Measurements from ENCODE around the gene AKIRIN2. TPM values are rescaled to one million over a fixed set of nuclear protein-coding genes. Genes with fewer than 3 reads are reported as not detected.

Gene AKIRIN2
- total RNA-seq, 1 experiment from 2014 or later: 68.9 TPM

DNA sequence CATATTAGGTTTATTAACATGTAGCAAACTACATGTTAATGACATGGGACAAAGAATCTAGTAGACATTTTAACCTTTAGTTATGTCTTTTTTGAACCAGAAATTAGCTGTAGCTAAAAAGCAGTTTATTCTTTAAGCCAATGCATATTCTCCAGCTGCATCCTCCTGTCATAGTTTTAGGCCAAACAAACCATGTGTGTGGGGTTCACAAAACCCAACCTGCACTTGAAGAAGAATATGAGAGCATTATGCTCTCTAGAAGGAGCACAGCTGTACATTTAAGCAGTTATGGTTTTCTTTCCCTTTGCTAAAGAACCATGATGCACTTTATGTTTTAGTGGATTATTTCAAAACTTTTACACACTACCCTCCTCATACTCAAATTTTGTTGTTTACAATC is 46.2 kb downstream of the AKIRIN2 start:
- POLR2A ChIA-PET (ENCODE audit: low non-redundant PET): no interaction called here
- TF ChIP-seq, protein P1, sequence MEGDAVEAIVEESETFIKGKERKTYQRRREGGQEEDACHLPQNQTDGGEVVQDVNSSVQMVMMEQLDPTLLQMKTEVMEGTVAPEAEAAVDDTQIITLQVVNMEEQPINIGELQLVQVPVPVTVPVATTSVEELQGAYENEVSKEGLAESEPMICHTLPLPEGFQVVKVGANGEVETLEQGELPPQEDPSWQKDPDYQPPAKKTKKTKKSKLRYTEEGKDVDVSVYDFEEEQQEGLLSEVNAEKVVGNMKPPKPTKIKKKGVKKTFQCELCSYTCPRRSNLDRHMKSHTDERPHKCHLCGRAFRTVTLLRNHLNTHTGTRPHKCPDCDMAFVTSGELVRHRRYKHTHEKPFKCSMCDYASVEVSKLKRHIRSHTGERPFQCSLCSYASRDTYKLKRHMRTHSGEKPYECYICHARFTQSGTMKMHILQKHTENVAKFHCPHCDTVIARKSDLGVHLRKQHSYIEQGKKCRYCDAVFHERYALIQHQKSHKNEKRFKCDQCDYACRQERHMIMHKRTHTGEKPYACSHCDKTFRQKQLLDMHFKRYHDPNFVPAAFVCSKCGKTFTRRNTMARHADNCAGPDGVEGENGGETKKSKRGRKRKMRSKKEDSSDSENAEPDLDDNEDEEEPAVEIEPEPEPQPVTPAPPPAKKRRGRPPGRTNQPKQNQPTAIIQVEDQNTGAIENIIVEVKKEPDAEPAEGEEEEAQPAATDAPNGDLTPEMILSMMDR (conservative IDR thresholded peaks at IDR 0.05; ENCODE audit: low read depth, low read length): no peak
- TF ChIP-seq EZH2 (IDR thresholded peaks at IDR 0.05; ENCODE audit: borderline replicate concordance, low read depth, low read length, poor library complexity, severe bottlenecking): no peak
- Histone ChIP-seq H3K27me3 (replicated peaks; ENCODE audit: insufficient read depth, low read depth, low read length, poor library complexity) (no peaks in the 10 kb centered on the region), H3K4me3 (ENCODE audit: low read depth, low read length, poor library complexity, severe bottlenecking) (no peak overlapping the region), H3K4me1 (ENCODE audit: insufficient read depth, low read length, poor library complexity, severe bottlenecking) (peaks cover 34% of the 10 kb centered on the region), H3K27ac (ENCODE audit: low read depth, low read length, poor library complexity, severe bottlenecking) (no peak overlapping the region), H3K36me3 (ENCODE audit: insufficient read depth, low read length, poor library complexity, severe bottlenecking) (peaks cover 19% of the 10 kb centered on the region), H3K9me3 (ENCODE audit: low read depth, low read length, poor library complexity, severe bottlenecking) (no peaks in the 10 kb centered on the region)
- CTCF ChIA-PET: no interaction called here
- no TSS peak for BruUV-seq (replicated peaks)
- intact Hi-C loops (cut with micrococcal nuclease; ENCODE audit: unreplicated experiment): no loop called here
- no peak for DNase-seq (ENCODE audit: low spot score)

DNA sequence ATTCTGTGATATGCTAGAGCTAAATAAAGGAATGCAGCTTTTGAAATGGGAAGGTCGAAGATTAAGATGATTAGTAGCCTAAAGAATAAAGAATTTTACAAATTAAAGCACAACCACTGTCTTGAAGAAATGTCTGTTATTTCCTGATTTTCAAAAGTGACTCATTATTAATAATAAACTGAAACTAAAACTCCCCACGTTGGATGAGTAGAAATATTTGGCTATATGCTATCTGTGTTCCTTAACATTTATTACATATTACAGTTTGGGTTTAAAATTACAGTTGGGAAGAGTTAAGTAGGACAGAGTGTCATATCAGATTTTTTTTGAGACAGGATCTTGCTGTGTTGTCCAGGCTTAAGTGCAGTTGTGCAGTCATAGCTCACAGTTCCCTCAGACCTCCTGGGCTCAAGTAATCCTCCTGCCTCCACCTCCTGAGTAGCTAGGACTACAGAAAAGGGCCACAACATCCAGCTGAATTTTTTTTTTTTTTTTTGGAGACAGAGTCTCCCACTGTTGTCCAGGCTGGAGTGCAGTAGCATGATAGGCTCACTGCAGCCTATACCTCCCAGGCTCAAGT is 47.1 kb downstream of the AKIRIN2 start:
- Histone ChIP-seq H3K27ac (ENCODE audit: low read depth, low read length, poor library complexity, severe bottlenecking) (no peak overlapping the region), H3K4me3 (ENCODE audit: low read depth, low read length, poor library complexity, severe bottlenecking) (no peak overlapping the region), H3K36me3 (ENCODE audit: insufficient read depth, low read length, poor library complexity, severe bottlenecking) (peaks cover 19% of the 10 kb centered on the region), H3K9me3 (ENCODE audit: low read depth, low read length, poor library complexity, severe bottlenecking) (no peaks in the 10 kb centered on the region), H3K27me3 (replicated peaks; ENCODE audit: insufficient read depth, low read depth, low read length, poor library complexity) (no peaks in the 10 kb centered on the region), H3K4me1 (ENCODE audit: insufficient read depth, low read length, poor library complexity, severe bottlenecking) (peaks cover 26% of the 10 kb centered on the region)
- POLR2A ChIA-PET (ENCODE audit: low non-redundant PET): no interaction called here
- intact Hi-C loops (cut with micrococcal nuclease; ENCODE audit: unreplicated experiment): no loop called here
- no peak for DNase-seq (ENCODE audit: low spot score)
- CTCF ChIA-PET: no interaction called here
- no TSS peak for BruUV-seq (replicated peaks)
- TF ChIP-seq, protein P1 (conservative IDR thresholded peaks at IDR 0.05; ENCODE audit: low read depth, low read length): no peak
- TF ChIP-seq EZH2 (IDR thresholded peaks at IDR 0.05; ENCODE audit: borderline replicate concordance, low read depth, low read length, poor library complexity, severe bottlenecking): no peak

DNA sequence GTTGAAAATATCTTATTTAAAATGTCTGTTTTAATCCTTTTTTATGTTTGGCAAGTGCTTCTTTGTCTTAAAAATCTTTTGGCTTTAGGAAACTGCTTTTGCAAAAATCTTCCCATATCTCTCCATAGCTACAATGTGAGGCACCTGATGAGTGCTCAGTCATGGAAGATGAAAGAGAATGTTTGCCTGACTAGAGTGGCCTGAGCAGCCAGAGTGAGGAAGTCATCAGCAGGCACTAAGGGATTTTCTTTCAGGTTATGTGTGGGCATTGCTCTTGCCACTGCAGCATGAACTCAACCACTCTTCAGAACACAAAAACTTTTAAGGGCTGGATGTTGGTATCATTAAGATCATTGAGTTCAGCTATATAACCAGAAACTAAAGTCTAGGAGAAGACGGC is 47.9 kb downstream of the AKIRIN2 start:
- TF ChIP-seq EZH2 (IDR thresholded peaks at IDR 0.05; ENCODE audit: borderline replicate concordance, low read depth, low read length, poor library complexity, severe bottlenecking): no peak
- TF ChIP-seq, protein P1 (conservative IDR thresholded peaks at IDR 0.05; ENCODE audit: low read depth, low read length): no peak
- POLR2A ChIA-PET (ENCODE audit: low non-redundant PET): no interaction called here
- no TSS peak for BruUV-seq (replicated peaks)
- no peaks in the 10 kb centered on the region for H3K27me3 ChIP-seq (replicated peaks; ENCODE audit: insufficient read depth, low read depth, low read length, poor library complexity)
- no peak for DNase-seq (ENCODE audit: low spot score)
- H3K36me3 ChIP-seq (ENCODE audit: insufficient read depth, low read length, poor library complexity, severe bottlenecking): peaks cover 19% of the 10 kb centered on the region
- CTCF ChIA-PET: no interaction called here
- peak overlapping the region; percentile 51 for H3K27ac ChIP-seq (ENCODE audit: low read depth, low read length, poor library complexity, severe bottlenecking)
- peaks cover 26% of the 10 kb centered on the region for H3K4me1 ChIP-seq (ENCODE audit: insufficient read depth, low read length, poor library complexity, severe bottlenecking)
- H3K4me3 ChIP-seq (ENCODE audit: low read depth, low read length, poor library complexity, severe bottlenecking): no peak overlapping the region
- intact Hi-C loops (cut with micrococcal nuclease; ENCODE audit: unreplicated experiment): no loop called here
- H3K9me3 ChIP-seq (ENCODE audit: low read depth, low read length, poor library complexity, severe bottlenecking): no peaks in the 10 kb centered on the region
